ENCODE results near the gene KLHL13.

The KLHL13 gene

DNA sequence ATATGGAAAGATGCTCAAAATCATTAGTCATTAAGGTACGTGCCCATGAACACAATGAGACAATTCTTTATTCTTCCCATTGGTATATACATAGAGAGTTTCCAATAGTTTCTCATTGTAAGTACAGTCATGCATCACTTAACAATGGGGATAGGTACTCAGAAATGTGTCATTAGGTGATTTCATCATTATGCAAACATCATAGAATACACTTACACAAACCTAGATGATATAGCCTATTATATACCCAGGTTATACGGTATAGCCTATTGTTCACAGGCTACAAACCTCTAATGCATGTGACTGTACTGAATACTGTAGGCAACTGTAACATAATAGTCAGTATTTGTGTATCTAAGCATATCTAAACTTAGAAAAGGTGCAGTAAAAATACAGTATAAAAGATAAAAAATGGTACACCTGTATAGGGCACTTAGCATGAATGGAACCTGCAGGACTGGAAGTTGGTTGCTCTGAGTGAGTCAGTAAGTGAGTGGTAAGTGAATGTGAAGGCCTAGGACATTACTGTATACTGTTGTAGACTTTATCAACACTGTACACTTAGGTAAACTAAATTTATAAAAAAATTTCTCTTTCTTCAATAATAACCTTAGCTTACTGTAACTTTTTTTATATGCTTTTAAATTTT lies 49.6 kb downstream of the KLHL13 start:
- Histone ChIP-seq H3K27me3 (ENCODE audit: control insufficient read depth, insufficient read depth, low read length) (no peaks in the 10 kb centered on the region; the same call in 1 of the 2 replicates), H3K4me3 (ENCODE audit: low read depth, low read length) (no peak overlapping the region), H3K27ac (ENCODE audit: low read depth, low read length) (no peak overlapping the region), H3K4me1 (ENCODE audit: control insufficient read depth, insufficient read depth, low read length) (no peaks in the 10 kb centered on the region; the same call in 1 of the 2 replicates), H3K9me3 (ENCODE audit: control insufficient read depth, insufficient read depth, low read depth, low read length) (no peaks in the 10 kb centered on the region), H3K36me3 (ENCODE audit: control insufficient read depth, insufficient read depth, low read length) (no peaks in the 10 kb centered on the region), H3K9ac (ENCODE audit: low read length) (no peak overlapping the region)

DNA sequence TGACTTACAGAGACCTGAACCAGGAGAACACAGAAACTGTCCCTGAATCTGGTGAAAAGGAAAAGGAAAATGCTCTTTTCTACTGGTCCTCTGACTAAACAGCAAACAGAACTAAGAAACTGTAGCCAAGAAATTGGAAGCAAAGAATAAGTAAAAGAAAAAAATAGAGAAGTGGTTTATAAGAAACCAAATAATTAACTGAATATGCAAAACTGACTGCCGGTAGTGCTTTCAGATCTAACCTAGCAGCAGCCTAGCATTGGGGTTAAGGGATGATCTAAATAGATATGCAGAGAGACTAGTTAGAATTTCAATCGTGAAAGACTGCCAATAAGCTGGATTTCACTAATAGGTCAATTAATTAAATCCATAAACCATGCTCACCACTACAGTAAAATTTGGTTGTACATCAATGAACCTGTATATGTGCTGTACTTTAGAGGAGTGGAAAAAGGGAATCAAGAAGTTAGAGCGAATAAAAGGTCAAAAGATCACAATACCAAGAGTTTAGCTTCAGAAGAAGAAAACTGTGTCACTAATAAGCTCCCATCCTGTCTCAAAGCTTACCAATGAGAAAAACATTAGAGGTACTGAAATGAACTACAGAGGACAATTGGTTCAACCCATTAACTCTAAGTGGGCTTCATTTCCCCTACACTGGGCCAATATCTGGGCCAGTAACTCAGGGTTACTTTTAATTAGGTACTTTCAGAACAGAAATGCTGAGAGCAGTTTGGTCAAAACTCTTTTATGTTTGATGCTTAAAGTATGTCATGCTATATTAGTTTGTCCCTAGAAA lies 53.6 kb downstream of the KLHL13 start:
- Histone ChIP-seq H3K4me1 (ENCODE audit: control insufficient read depth, insufficient read depth, low read length) (no peaks in the 10 kb centered on the region; the same call in 1 of the 2 replicates), H3K27ac (ENCODE audit: low read depth, low read length) (no peak overlapping the region), H3K36me3 (ENCODE audit: control insufficient read depth, insufficient read depth, low read length) (no peaks in the 10 kb centered on the region), H3K9ac (ENCODE audit: low read length) (no peak overlapping the region), H3K4me3 (ENCODE audit: low read depth, low read length) (no peak overlapping the region), H3K9me3 (ENCODE audit: control insufficient read depth, insufficient read depth, low read depth, low read length) (no peaks in the 10 kb centered on the region), H3K27me3 (ENCODE audit: control insufficient read depth, insufficient read depth, low read length) (no peaks in the 10 kb centered on the region; the same call in 1 of the 2 replicates)

GRCh38 chrX:118062048-118062789 lies 54.4 kb downstream of the KLHL13 start:
- H3K4me3 ChIP-seq (ENCODE audit: low read depth, low read length) = no peak overlapping the region
- no peak overlapping the region for H3K9ac ChIP-seq (ENCODE audit: low read length)
- H3K27me3 ChIP-seq (ENCODE audit: control insufficient read depth, insufficient read depth, low read length) = no peaks in the 10 kb centered on the region; the same call in 1 of the 2 replicates
- H3K9me3 ChIP-seq (ENCODE audit: control insufficient read depth, insufficient read depth, low read depth, low read length) = no peaks in the 10 kb centered on the region
- no peak overlapping the region for H3K27ac ChIP-seq (ENCODE audit: low read depth, low read length)
- no peaks in the 10 kb centered on the region; the same call in 1 of the 2 replicates for H3K4me1 ChIP-seq (ENCODE audit: control insufficient read depth, insufficient read depth, low read length)
- H3K36me3 ChIP-seq (ENCODE audit: control insufficient read depth, insufficient read depth, low read length) = no peaks in the 10 kb centered on the region

GRCh38 chrX:118058924-118059323 lies 57.7 kb downstream of the KLHL13 start:
- Histone ChIP-seq H3K27ac (ENCODE audit: low read depth, low read length) (no peak overlapping the region), H3K9ac (ENCODE audit: low read length) (no peak overlapping the region), H3K27me3 (ENCODE audit: control insufficient read depth, insufficient read depth, low read length) (no peaks in the 10 kb centered on the region; the same call in 1 of the 2 replicates), H3K9me3 (ENCODE audit: control insufficient read depth, insufficient read depth, low read depth, low read length) (no peaks in the 10 kb centered on the region), H3K4me3 (ENCODE audit: low read depth, low read length) (no peak overlapping the region), H3K4me1 (ENCODE audit: control insufficient read depth, insufficient read depth, low read length) (no peaks in the 10 kb centered on the region; the same call in 1 of the 2 replicates), H3K36me3 (ENCODE audit: control insufficient read depth, insufficient read depth, low read length) (no peaks in the 10 kb centered on the region)

DNA sequence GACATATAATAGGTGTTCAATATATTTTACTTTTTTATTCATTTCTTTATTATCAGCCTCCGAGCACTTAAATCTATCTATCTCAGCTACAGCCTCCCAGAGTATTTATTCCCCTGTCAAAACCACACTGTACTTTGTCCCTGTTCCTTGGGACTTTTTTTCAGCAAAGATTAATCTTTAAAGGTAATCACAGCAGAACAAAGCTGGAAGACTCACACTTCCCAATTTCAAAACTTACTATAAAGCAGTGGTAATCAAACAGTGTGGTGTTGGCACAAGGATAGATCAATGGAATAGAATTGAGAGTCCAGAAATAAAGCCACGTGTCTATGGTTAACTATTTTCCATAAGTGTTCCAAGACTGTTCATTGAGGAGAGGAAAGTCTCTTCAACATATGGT lies 59.7 kb downstream of the KLHL13 start:
- H3K4me3 ChIP-seq (ENCODE audit: low read depth, low read length) = no peak overlapping the region
- H3K9me3 ChIP-seq (ENCODE audit: control insufficient read depth, insufficient read depth, low read depth, low read length) = no peaks in the 10 kb centered on the region
- no peak overlapping the region for H3K9ac ChIP-seq (ENCODE audit: low read length)
- H3K27me3 ChIP-seq (ENCODE audit: control insufficient read depth, insufficient read depth, low read length) = no peaks in the 10 kb centered on the region; the same call in 1 of the 2 replicates
- H3K36me3 ChIP-seq (ENCODE audit: control insufficient read depth, insufficient read depth, low read length) = no peaks in the 10 kb centered on the region
- H3K4me1 ChIP-seq (ENCODE audit: control insufficient read depth, insufficient read depth, low read length) = no peaks in the 10 kb centered on the region
- no peak overlapping the region for H3K27ac ChIP-seq (ENCODE audit: low read depth, low read length)

DNA sequence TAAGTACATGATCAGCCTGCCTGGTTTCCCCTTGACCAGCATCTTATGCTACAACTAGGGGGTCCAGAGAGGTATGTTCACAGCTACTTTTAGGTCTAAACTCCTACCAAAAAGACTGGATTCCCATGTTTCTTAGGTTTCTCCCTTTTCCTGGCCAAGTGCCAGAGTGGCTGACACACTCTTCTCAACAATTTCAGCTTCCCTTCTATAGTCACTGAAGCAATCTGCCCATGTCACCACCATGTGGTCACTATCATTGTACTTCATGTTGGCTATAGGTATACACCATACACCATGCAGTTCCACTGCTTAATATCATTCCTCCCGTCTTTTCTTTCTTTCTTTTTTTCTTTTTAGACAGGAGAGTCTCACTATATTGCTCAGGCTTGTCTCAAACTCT lies 66.9 kb downstream of the KLHL13 start:
- H3K9ac ChIP-seq (ENCODE audit: low read length) = no peak overlapping the region
- no peaks in the 10 kb centered on the region for H3K36me3 ChIP-seq (ENCODE audit: control insufficient read depth, insufficient read depth, low read length)
- H3K4me3 ChIP-seq (ENCODE audit: low read depth, low read length) = no peak overlapping the region
- no peak overlapping the region for H3K27ac ChIP-seq (ENCODE audit: low read depth, low read length)
- 0 out of 2 replicates have a peak, but pooled peaks cover 2% of the 10 kb centered on the region for H3K9me3 ChIP-seq (ENCODE audit: control insufficient read depth, insufficient read depth, low read depth, low read length)
- H3K4me1 ChIP-seq (ENCODE audit: control insufficient read depth, insufficient read depth, low read length) = no peaks in the 10 kb centered on the region
- H3K27me3 ChIP-seq (ENCODE audit: control insufficient read depth, insufficient read depth, low read length) = no peaks in the 10 kb centered on the region

DNA sequence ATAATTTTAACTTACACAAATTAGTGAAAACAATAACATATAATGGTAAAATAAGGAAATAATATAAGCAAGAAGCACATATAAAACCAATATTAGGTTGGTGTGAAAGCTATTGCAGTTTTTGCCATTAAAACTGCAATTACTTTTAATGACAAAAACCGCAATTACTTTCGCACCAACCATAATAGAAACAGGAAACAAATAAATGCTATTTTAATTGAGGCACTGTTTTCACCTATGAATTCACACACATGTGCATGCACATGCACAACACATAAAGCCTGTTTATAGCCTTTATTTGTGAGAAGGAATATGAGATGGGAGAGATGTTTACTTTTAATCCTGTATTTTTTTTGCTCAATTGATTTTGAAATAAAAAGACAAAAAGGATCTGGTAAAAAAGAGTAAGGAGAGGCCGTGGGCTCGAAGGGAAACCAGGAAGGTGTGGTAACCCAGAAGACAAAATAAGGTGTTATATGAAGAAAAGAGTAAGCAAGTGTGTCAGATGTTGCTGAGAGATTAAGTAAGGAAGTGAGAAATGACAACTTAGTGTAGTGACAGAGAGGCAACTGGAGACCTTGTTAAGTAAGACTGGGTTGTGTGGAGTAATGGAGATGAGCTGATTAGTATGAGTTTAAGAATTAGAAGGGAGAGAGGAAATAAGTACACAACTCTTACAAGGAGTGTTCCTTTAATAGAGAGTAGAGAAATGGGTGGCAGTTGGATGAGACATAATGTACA lies 69.0 kb downstream of the KLHL13 start:
- Histone ChIP-seq H3K4me1 (ENCODE audit: control insufficient read depth, insufficient read depth, low read length) (no peaks in the 10 kb centered on the region), H3K4me3 (ENCODE audit: low read depth, low read length) (no peak overlapping the region), H3K27ac (ENCODE audit: low read depth, low read length) (no peak overlapping the region)

DNA sequence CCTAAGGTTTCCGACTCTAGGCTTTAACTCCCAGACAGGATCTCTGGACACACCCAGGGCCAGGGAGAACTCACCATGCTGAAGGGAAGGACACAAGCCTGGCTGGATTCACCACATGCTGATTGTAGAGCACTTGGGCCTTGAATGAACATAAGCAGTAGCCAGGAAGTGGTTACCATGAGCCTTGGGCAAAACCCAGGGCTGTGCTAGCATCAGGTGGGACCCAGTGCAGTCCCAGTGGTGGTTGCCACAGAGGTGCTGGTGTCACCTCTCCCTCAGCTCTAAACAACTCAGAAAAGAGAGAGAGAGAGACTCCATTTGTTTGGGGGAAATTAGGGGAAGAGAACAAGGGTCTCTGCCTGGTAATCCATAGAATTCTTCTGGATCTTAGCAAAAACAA lies 77.0 kb downstream of the KLHL13 start:
- Histone ChIP-seq H3K36me3 (ENCODE audit: control insufficient read depth, insufficient read depth, low read length) (no peaks in the 10 kb centered on the region), H3K4me3 (ENCODE audit: low read depth, low read length) (no peak overlapping the region), H3K4me1 (ENCODE audit: control insufficient read depth, insufficient read depth, low read length) (no peaks in the 10 kb centered on the region), H3K27ac (ENCODE audit: low read depth, low read length) (no peak overlapping the region), H3K9me3 (ENCODE audit: control insufficient read depth, insufficient read depth, low read depth, low read length) (peaks cover 14% of the 10 kb centered on the region; the same call in 1 of the 2 replicates), H3K27me3 (ENCODE audit: control insufficient read depth, insufficient read depth, low read length) (no peaks in the 10 kb centered on the region; the same call in 1 of the 2 replicates), H3K9ac (ENCODE audit: low read length) (no peak overlapping the region)

More for the DNA sequence above, 69.0 kb downstream of the KLHL13 start:
- Histone ChIP-seq H3K9ac (ENCODE audit: low read length) (no peak overlapping the region), H3K36me3 (ENCODE audit: control insufficient read depth, insufficient read depth, low read length) (no peaks in the 10 kb centered on the region), H3K27me3 (ENCODE audit: control insufficient read depth, insufficient read depth, low read length) (no peaks in the 10 kb centered on the region), H3K9me3 (ENCODE audit: control insufficient read depth, insufficient read depth, low read depth, low read length) (peaks cover 13% of the 10 kb centered on the region; the same call in 1 of the 2 replicates)

DNA sequence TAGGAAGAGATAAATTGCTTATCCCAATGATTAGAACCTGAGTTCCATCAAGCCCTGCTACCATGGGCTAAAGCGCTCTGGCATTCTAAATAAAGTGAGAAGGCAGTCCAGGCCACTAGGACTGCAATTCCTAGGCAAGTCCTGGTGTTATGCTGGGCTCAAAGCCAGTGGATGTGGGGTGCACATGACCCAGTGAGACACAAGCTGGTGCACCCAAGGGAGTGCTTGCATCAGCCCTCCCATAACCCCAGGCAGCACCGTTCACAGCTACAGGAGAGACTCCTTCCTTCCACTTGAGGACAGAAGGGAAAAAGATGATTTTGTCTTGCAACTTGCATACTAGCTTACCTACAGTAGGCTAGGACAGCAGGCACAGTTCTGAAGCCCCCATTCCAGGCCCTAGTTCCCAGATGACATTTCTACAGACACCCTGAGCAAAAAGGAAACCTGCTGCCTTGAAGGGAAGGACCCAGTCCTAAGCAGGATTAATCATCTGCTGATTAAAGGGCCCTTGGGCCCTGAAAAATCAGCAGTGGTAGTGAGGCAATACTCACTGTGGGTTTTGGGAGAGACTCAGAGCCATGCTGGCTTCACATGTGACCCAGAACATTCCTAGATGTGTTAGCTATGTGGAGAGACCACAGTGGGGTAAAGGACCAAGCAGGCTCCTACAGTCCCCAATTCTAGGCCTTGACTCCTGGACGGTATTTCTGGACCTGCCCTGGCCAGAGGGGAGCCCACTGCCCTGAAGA lies 77.8 kb downstream of the KLHL13 start:
- Histone ChIP-seq H3K27ac (ENCODE audit: low read depth, low read length) (no peak overlapping the region), H3K36me3 (ENCODE audit: control insufficient read depth, insufficient read depth, low read length) (no peaks in the 10 kb centered on the region), H3K9ac (ENCODE audit: low read length) (no peak overlapping the region), H3K27me3 (ENCODE audit: control insufficient read depth, insufficient read depth, low read length) (no peaks in the 10 kb centered on the region; the same call in 1 of the 2 replicates), H3K4me3 (ENCODE audit: low read depth, low read length) (no peak overlapping the region), H3K9me3 (ENCODE audit: control insufficient read depth, insufficient read depth, low read depth, low read length) (peaks cover 11% of the 10 kb centered on the region; the same call in 1 of the 2 replicates), H3K4me1 (ENCODE audit: control insufficient read depth, insufficient read depth, low read length) (no peaks in the 10 kb centered on the region)

DNA sequence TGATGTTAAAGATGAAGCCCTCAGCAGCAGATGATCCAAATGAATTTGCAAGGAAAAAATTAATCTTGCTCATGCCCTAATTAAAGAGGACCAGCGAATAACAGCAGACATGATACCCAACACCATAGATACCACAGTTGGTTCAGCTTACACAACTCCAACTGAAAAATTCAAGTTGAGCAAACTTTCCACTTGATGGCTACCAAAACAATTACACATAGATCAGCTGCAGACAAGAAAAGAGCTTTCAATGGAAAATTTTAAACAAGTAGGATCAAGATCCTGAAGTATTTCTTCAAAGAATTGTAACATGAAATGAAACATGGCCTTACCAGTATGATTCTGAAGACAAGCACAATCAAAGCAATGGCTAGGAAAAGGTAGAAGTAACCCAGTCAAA lies 90.0 kb downstream of the KLHL13 start:
- H3K9ac ChIP-seq (ENCODE audit: low read length) = no peak overlapping the region
- H3K27ac ChIP-seq (ENCODE audit: low read depth, low read length) = no peak overlapping the region
- no peaks in the 10 kb centered on the region for H3K27me3 ChIP-seq (ENCODE audit: control insufficient read depth, insufficient read depth, low read length)
- H3K9me3 ChIP-seq (ENCODE audit: control insufficient read depth, insufficient read depth, low read depth, low read length) = peaks cover 3% of the 10 kb centered on the region
- H3K4me1 ChIP-seq (ENCODE audit: control insufficient read depth, insufficient read depth, low read length) = no peaks in the 10 kb centered on the region
- H3K36me3 ChIP-seq (ENCODE audit: control insufficient read depth, insufficient read depth, low read length) = no peaks in the 10 kb centered on the region
- no peak overlapping the region for H3K4me3 ChIP-seq (ENCODE audit: low read depth, low read length)

Data from HUES6 (cell line).